ENCODE measurements around the gene FNBP1.

Gene FNBP1

DNA sequence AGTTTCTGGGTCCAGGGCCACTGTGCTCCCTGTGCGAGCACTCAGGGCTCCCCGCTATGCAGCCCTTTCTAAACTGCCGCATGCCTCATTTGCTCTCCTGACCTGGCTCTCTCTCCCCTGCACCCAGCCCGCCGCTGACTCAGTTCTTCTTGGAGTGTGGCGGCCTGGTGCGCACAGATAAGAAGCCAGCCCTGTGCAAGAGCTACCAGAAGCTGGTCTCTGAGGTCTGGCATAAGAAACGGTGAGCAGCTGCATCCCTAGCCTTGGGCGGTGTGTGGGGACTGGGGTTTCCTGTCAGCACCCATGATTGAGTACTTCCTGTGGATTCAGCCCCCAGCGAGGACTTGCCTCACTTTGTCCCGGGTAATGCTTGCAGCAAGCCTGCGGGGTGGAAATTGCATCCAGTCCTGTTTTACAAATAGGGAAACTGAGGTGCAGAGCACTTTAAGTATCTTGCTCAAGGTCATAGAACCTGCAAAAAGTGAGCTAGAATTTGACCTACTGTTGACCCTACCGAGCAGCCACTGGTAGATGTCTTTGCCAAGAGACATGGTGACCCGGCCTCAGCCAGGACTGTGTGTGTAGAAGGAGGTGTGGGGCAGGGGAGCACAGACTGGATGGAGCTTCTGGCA lies 179.8 kb downstream of the FNBP1 start:
- H3K4me3 ChIP-seq (ENCODE audit: low read depth, low read length) = no peak overlapping the region
- DNase-seq (ENCODE audit: low read depth) = no peak

DNA sequence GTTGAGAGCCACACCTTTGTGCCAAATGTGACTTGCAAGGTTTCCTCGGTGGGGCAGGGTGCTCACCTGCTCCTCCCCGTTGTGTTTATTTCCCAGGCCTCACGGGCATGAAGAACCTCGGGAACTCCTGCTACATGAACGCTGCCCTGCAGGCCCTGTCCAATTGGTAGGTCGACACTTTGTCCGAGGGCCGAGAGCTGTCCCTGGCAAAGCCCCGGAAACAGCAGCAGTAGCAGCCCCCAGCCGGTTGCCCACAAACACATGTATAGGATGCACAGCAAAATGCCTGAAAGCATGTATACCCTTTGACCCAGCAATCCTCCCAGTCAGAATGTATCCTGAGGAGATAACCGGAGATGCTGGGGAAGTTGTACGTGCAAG lies 181.6 kb downstream of the FNBP1 start:
- DNase-seq (ENCODE audit: low read depth) = no peak
- H3K4me3 ChIP-seq (ENCODE audit: low read depth, low read length) = no peak overlapping the region
- TF ChIP-seq, protein P1, sequence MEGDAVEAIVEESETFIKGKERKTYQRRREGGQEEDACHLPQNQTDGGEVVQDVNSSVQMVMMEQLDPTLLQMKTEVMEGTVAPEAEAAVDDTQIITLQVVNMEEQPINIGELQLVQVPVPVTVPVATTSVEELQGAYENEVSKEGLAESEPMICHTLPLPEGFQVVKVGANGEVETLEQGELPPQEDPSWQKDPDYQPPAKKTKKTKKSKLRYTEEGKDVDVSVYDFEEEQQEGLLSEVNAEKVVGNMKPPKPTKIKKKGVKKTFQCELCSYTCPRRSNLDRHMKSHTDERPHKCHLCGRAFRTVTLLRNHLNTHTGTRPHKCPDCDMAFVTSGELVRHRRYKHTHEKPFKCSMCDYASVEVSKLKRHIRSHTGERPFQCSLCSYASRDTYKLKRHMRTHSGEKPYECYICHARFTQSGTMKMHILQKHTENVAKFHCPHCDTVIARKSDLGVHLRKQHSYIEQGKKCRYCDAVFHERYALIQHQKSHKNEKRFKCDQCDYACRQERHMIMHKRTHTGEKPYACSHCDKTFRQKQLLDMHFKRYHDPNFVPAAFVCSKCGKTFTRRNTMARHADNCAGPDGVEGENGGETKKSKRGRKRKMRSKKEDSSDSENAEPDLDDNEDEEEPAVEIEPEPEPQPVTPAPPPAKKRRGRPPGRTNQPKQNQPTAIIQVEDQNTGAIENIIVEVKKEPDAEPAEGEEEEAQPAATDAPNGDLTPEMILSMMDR (IDR thresholded peaks at IDR 0.05; ENCODE audit: insufficient read depth, low read depth, low read length, missing control alignments) = no peak

More for the DNA sequence above, 179.8 kb downstream of the FNBP1 start:
- TF ChIP-seq, protein P1 (IDR thresholded peaks at IDR 0.05; ENCODE audit: insufficient read depth, low read depth, low read length, missing control alignments) = no peak

DNA sequence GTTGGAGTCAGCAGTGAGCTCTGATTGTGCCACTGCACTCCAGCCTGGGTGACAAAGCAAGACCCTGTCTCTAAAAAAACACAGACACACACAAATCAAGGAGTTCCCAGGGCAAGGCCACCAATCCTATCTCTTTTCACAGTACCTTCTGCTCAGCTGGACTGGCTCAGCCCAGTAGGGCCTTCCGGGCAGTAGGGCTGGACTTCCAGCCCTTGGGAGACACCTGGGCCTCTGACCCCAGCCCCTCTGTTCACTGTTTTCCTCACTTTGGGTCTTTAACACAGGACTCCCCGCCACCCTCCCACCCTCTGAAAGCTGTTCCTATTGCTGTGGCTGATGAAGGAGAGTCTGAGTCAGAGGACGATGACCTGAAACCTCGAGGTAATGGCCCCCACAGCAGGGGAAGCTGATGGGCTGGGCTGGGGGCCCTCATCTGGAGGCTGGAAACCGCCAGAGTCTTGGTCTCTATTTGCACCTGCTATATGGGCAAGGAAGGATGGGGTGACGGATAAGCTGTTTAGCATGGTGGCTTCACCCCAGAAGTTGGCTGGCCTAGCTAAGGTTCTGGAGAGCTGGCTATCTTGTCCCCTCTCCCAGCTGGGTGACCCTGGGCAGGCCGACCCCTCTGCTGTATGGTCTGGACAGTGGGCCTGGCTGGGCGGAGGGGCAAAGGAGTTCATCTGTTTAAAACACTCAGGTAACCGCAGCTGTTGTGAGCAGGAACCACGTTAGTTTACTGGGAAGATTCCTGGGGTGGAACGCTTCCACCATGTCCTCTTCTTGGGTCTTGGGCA lies 182.1 kb downstream of the FNBP1 start:
- H3K4me3 ChIP-seq (ENCODE audit: low read depth, low read length) = no peak overlapping the region
- DNase-seq (ENCODE audit: low read depth) = no peak
- TF ChIP-seq, protein P1 (IDR thresholded peaks at IDR 0.05; ENCODE audit: insufficient read depth, low read depth, low read length, missing control alignments) = no peak

DNA sequence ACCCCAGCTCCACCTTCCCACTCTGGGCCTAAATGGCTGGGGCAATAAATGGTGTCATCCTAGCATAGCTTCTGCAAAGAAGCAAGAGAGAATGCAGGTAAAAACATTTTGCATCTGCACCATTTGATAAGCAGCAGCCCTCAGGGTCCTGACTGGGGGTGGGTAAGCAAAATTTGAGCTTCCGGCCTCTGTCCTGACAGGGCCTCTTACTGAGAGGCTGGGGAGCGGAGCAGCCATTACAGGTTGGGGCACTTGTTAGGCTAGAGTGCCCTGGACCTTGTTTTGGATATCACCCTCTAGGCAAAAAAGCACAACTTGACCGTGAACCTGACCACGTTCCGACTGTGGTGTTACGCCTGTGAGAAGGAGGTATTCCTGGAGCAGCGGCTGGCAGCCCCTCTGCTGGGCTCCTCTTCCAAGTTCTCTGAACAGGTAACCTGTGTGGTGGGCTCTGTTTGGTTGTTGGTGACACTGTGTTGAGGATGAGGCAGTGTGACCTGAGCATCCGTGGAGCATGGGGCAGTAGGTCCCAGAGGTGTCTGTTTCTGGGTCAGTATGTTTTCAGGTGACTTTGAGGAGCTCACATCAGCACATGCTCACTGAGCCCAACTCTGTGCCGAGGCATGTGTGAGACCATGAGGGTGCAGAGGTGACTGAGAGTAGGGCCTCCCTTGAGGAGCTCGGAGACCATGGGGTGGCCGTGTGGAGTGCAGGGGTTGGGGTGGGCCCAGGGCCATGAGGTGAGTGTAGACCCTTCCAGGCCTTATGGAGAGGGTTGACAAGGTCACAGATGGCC lies 184.6 kb downstream of the FNBP1 start:
- no peak overlapping the region for H3K4me3 ChIP-seq (ENCODE audit: low read depth, low read length)
- DNase-seq (ENCODE audit: low read depth) = no peak
- TF ChIP-seq, protein P1 (IDR thresholded peaks at IDR 0.05; ENCODE audit: insufficient read depth, low read depth, low read length, missing control alignments) = no peak

DNA sequence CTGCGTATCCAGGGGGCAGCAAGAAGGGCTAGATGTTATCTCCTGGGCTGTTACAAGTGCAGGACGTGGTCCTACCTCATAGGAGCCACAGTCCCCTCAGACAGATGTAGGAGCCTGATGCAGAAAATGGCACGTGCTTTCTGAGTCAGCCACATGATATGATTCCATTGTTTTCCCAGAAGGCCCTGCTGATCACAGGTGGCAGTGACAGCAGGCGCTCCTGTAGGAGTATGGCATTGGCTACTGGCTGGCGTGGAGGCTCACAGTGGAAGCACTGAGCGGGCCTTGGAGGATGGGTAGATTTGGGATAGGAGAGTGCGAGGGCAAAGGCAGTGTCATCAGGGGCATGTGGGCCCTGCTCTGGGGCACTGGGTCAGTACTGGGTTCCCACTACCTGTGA lies 185.8 kb downstream of the FNBP1 start:
- TF ChIP-seq, protein P1 (IDR thresholded peaks at IDR 0.05; ENCODE audit: insufficient read depth, low read depth, low read length, missing control alignments) = no peak
- DNase-seq (ENCODE audit: low read depth) = no peak
- no peak overlapping the region for H3K4me3 ChIP-seq (ENCODE audit: low read depth, low read length)

DNA sequence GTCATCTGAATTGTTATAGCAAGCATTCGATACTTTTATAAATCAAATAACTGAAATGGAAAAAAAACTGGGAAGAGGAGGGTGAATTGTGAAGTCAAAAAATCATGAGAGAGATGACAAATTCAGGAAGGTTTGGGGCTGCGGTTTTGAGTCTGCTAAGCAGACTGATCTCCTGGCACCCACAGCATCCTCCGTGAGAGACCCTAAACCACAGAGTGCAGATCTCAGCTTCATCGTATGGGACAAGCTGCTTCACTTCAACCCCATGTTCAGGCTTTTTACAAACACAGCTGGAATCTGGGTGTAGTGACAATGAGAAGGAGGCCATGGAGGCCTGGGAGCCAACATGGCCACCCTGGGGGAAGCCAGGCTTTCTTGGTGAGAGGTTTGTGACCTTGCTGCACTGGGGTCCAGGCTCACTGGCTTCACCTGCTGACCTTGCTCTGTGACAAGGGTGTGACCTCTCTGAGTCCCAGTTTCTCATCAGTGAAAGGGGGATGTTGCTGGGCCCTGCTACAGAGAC lies 188.3 kb downstream of the FNBP1 start:
- TF ChIP-seq, protein P1 (IDR thresholded peaks at IDR 0.05; ENCODE audit: insufficient read depth, low read depth, low read length, missing control alignments) = no peak
- no peak for DNase-seq (ENCODE audit: low read depth)
- H3K4me3 ChIP-seq (ENCODE audit: low read depth, low read length) = no peak overlapping the region
